HEK293 (cell line): ENCODE results near the gene RCOR2.

Experiments used
- CTCF ChIA-PET: fragments of 350-600 bp; formaldehyde crosslinking; extraction: SDS; loops from one replicate; lab custom pipeline; 2021; ENCODE audit warnings: antibody characterized with exemption; lab: Yijun Ruan, JAX
- POLR2A ChIA-PET: fragments of 300-600 bp; formaldehyde crosslinking; extraction: SDS; loops from one replicate; lab custom pipeline; 2020; ENCODE audit warnings: antibody characterized with exemption, inconsistent platforms; lab: Yijun Ruan, JAX
- H3K27ac ChIP-seq: fragments of 200-500 bp; sonication (Bioruptor generic); 2 replicates; pipeline ENCODE4 v1.5.1; 2014; ENCODE audit warnings: low read depth, low read length, control low read depth, inconsistent platforms; ENCODE audit errors: extremely low read depth
- H3K36me3 ChIP-seq, 2 experiments: fragments of 200-500 bp in 1 of 2; sonication (Bioruptor generic) in 1 of 2; 1 replicate in 1 of 2; 2 replicates in 1 of 2; pipeline ENCODE4 v1.5.1; 2014 to 2017; ENCODE audit warnings: inconsistent platforms in 2 of 2, low read length in 2 of 2; ENCODE audit not compliant: control insufficient read depth in 2 of 2, insufficient read depth in 1 of 2
- H3K4me1 ChIP-seq: fragments of 200-500 bp; sonication (Bioruptor generic); 2 replicates; pipeline ENCODE4 v1.5.1; 2014; ENCODE audit warnings: mild to moderate bottlenecking, low read length, inconsistent platforms; ENCODE audit not compliant: control insufficient read depth, insufficient read depth
- H3K4me3 ChIP-seq: 2 replicates; pipeline ENCODE4 v1.5.1; 2011; ENCODE audit warnings: low read depth, mild to moderate bottlenecking, control low read depth, low read length, moderate library complexity
- H3K9me3 ChIP-seq: fragments of 200-500 bp; sonication (Bioruptor generic); 2 replicates; pipeline ENCODE4 v1.5.1; 2014; ENCODE audit warnings: low read depth, low read length, inconsistent platforms; ENCODE audit not compliant: control insufficient read depth, insufficient read depth
- BCL11B ChIP-seq: fragments of 450-650 bp; formaldehyde crosslinking; IDR thresholded peaks from 2 replicates; pipeline ENCODE4 v1.5.1; 2016; ENCODE audit warnings: low read depth, missing biosample characterization, missing genetic modification characterization
- GLI2 ChIP-seq: fragments of 450-650 bp; formaldehyde crosslinking; IDR thresholded peaks from 2 replicates; pipeline ENCODE4; 2017; ENCODE audit warnings: missing biosample characterization, missing genetic modification characterization, low read depth, borderline replicate concordance
- KLF9 ChIP-seq: fragments of 450-650 bp; formaldehyde crosslinking; IDR thresholded peaks from 2 replicates; pipeline ENCODE4 v1.5.1; 2016; ENCODE audit warnings: missing biosample characterization, missing genetic modification characterization, low read depth
- SALL2 ChIP-seq: fragments of 450-650 bp; formaldehyde crosslinking; IDR thresholded peaks from 2 replicates; pipeline ENCODE4 v1.5.0; 2017; ENCODE audit warnings: missing biosample characterization, mild to moderate bottlenecking, missing genetic modification characterization, borderline replicate concordance
- SCRT1 ChIP-seq: fragments of 450-650 bp; formaldehyde crosslinking; IDR thresholded peaks from 2 replicates; pipeline ENCODE4 v1.5.1; 2016; ENCODE audit warnings: missing biosample characterization, missing genetic modification characterization, borderline replicate concordance
- SP7 ChIP-seq: fragments of 450-650 bp; formaldehyde crosslinking; IDR thresholded peaks from 2 replicates; pipeline ENCODE4 v1.5.1; 2016; ENCODE audit warnings: missing biosample characterization, missing genetic modification characterization
- TRIM28 ChIP-seq: IDR thresholded peaks from 2 replicates; pipeline ENCODE4 v1.6.1; 2011; ENCODE audit warnings: low read length, control low read depth, borderline replicate concordance
- YY1 ChIP-seq: fragments of 450-650 bp; formaldehyde crosslinking; IDR thresholded peaks from 2 replicates; pipeline ENCODE4 v1.5.1; 2018; ENCODE audit warnings: missing biosample characterization, missing genetic modification characterization
- ZFHX2 ChIP-seq: fragments of 450-650 bp; formaldehyde crosslinking; conservative IDR thresholded peaks from 2 replicates; pipeline ENCODE4 v1.5.1; 2016; ENCODE audit warnings: missing biosample characterization, missing genetic modification characterization
- ZNF10 ChIP-seq: fragments of 450-650 bp; formaldehyde crosslinking; IDR thresholded peaks from 2 replicates; pipeline ENCODE4 v1.5.1; 2017; ENCODE audit warnings: missing biosample characterization, missing genetic modification characterization
- ZNF133 ChIP-seq: fragments of 450-650 bp; formaldehyde crosslinking; IDR thresholded peaks from 2 replicates; pipeline ENCODE4 v1.5.1; 2016; ENCODE audit warnings: missing biosample characterization, missing genetic modification characterization
- ZNF148 ChIP-seq: fragments of 450-650 bp; formaldehyde crosslinking; IDR thresholded peaks from 2 replicates; pipeline ENCODE4 v1.5.0; 2017; ENCODE audit warnings: missing biosample characterization, missing genetic modification characterization, borderline replicate concordance
- ZNF214 ChIP-seq: fragments of 450-650 bp; formaldehyde crosslinking; IDR thresholded peaks from 2 replicates; pipeline ENCODE4 v1.5.1; 2017; ENCODE audit warnings: missing biosample characterization, mild to moderate bottlenecking, missing genetic modification characterization, borderline replicate concordance
- ZNF24 ChIP-seq: fragments of 450-650 bp; formaldehyde crosslinking; IDR thresholded peaks from 2 replicates; pipeline ENCODE4 v1.5.1; 2016; ENCODE audit warnings: missing biosample characterization, missing genetic modification characterization
- ZNF274 ChIP-seq, 2 experiments: fragments of 200-500 bp in 1 of 2; fragments of 450-650 bp in 1 of 2; sonication (Bioruptor generic) in 1 of 2; formaldehyde crosslinking in 1 of 2; IDR thresholded peaks; 2 replicates each; pipeline versions ENCODE4 v1.5.1 to v1.6.1; 2014 to 2016; ENCODE audit warnings: borderline replicate concordance in 1 of 2, inconsistent platforms in 1 of 2, low read length in 1 of 2, missing biosample characterization in 1 of 2, missing genetic modification characterization in 1 of 2
- ZNF366 ChIP-seq: fragments of 450-650 bp; formaldehyde crosslinking; conservative IDR thresholded peaks from 2 replicates; pipeline ENCODE4 v1.5.1; 2016; ENCODE audit warnings: missing biosample characterization, missing genetic modification characterization
- ZNF394 ChIP-seq: fragments of 450-650 bp; formaldehyde crosslinking; IDR thresholded peaks from 2 replicates; pipeline ENCODE4 v1.5.1; 2016; ENCODE audit warnings: missing biosample characterization, missing genetic modification characterization, mild to moderate bottlenecking, moderate library complexity, borderline replicate concordance
- ZNF404 ChIP-seq: fragments of 450-650 bp; formaldehyde crosslinking; IDR thresholded peaks from 2 replicates; pipeline ENCODE4 v1.5.1; 2017; ENCODE audit warnings: missing biosample characterization, missing genetic modification characterization
- ZNF426 ChIP-seq: fragments of 450-650 bp; formaldehyde crosslinking; IDR thresholded peaks from 2 replicates; pipeline ENCODE4 v1.5.1; 2017; ENCODE audit warnings: missing biosample characterization, missing genetic modification characterization, mild to moderate bottlenecking, inconsistent platforms, moderate library complexity
- ZNF549 ChIP-seq: fragments of 450-650 bp; IDR thresholded peaks from 2 replicates; pipeline ENCODE4 v1.5.1; 2018; ENCODE audit warnings: missing biosample characterization, missing genetic modification characterization, mild to moderate bottlenecking, inconsistent platforms, moderate library complexity
- ZNF621 ChIP-seq: fragments of 450-650 bp; formaldehyde crosslinking; IDR thresholded peaks from 2 replicates; pipeline ENCODE4 v1.5.1; 2017; ENCODE audit warnings: missing biosample characterization, missing genetic modification characterization
- ZNF645 ChIP-seq: fragments of 450-650 bp; formaldehyde crosslinking; IDR thresholded peaks from 2 replicates; pipeline ENCODE4; 2016; ENCODE audit warnings: missing biosample characterization, missing genetic modification characterization
- ZNF747 ChIP-seq: fragments of 450-650 bp; formaldehyde crosslinking; IDR thresholded peaks from 2 replicates; pipeline ENCODE4 v1.5.1; 2016; ENCODE audit warnings: missing biosample characterization, missing genetic modification characterization
- ZXDB ChIP-seq: fragments of 450-650 bp; formaldehyde crosslinking; IDR thresholded peaks from 2 replicates; pipeline ENCODE4 v1.5.1; 2016; ENCODE audit warnings: missing biosample characterization, missing genetic modification characterization
- TF ChIP-seq, protein P1 (sequence below): fragments of 450-650 bp; formaldehyde crosslinking; IDR thresholded peaks from 2 replicates; pipeline ENCODE4 v1.5.1; 2016; ENCODE audit warnings: missing biosample characterization, missing genetic modification characterization
- TF ChIP-seq, protein P2 (sequence below): fragments of 450-650 bp; formaldehyde crosslinking; IDR thresholded peaks from 2 replicates; pipeline ENCODE4 v1.5.1; 2016; ENCODE audit warnings: missing biosample characterization, missing genetic modification characterization

Gene RCOR2

DNA sequence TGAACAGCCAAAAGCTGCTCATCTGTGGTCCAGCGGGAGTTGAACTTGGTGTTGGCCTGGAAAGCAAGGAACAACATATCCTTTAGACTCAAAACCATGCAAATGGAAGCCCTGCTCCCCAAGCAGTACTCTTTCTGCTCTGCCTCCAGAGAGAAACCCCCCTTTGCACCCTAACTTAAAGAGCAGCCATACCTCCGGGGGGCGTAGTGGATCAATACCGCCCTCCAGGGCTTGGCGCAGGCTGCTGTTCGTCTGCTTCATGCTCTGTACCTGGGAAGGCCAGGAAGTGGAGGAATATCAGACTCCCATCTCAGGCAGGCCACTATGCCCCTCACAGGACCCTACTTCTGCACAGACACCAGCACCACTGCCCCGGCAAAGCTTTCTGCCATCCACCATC, 4.3 kb downstream of the RCOR2 start:
- Histone ChIP-seq H3K27ac (no peak overlapping the region), H3K9me3 (no peaks in the 10 kb centered on the region), H3K4me1 (peaks cover 3% of the 10 kb centered on the region), H3K36me3 (peaks cover 0 to 29% of the 10 kb centered on the region in 2 experiments; a peak in 1 of 3 replicates), H3K4me3 (no peak overlapping the region)
- POLR2A ChIA-PET: no interaction called here
- no peak for TF ChIP-seq ZNF645 (tag by site-specific recombination)
- no peak for TF ChIP-seq SP7
- no peak for TF ChIP-seq YY1 (tag by site-specific recombination)
- no peak for TF ChIP-seq ZNF394 (tag by site-specific recombination)
- TF ChIP-seq SCRT1 (tag by site-specific recombination): no peak
- TF ChIP-seq GLI2 (tag by site-specific recombination): no peak
- no peak for TF ChIP-seq ZNF404 (tag by site-specific recombination)
- TF ChIP-seq ZNF133 (tag by site-specific recombination): no peak
- no peak for TF ChIP-seq ZNF10 (tag by site-specific recombination)
- TF ChIP-seq TRIM28: no peak
- TF ChIP-seq BCL11B: no peak
- no peak for TF ChIP-seq ZNF621 (tag by site-specific recombination)
- TF ChIP-seq, protein P1, sequence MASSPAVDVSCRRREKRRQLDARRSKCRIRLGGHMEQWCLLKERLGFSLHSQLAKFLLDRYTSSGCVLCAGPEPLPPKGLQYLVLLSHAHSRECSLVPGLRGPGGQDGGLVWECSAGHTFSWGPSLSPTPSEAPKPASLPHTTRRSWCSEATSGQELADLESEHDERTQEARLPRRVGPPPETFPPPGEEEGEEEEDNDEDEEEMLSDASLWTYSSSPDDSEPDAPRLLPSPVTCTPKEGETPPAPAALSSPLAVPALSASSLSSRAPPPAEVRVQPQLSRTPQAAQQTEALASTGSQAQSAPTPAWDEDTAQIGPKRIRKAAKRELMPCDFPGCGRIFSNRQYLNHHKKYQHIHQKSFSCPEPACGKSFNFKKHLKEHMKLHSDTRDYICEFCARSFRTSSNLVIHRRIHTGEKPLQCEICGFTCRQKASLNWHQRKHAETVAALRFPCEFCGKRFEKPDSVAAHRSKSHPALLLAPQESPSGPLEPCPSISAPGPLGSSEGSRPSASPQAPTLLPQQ (tag by site-specific recombination): no peak
- no peak for TF ChIP-seq ZNF549
- no peak for TF ChIP-seq ZNF366 (tag by site-specific recombination)
- no peak for TF ChIP-seq ZNF747 (tag by site-specific recombination)
- TF ChIP-seq, all 188 proteins: peak for 0
- CTCF ChIA-PET: interaction anchor here (0.6 to 1.1 kb wide), 2 partner anchors 36 to 146 kb away, joined by 3 read pairs; no protein-coding TSS in a partner anchor

DNA sequence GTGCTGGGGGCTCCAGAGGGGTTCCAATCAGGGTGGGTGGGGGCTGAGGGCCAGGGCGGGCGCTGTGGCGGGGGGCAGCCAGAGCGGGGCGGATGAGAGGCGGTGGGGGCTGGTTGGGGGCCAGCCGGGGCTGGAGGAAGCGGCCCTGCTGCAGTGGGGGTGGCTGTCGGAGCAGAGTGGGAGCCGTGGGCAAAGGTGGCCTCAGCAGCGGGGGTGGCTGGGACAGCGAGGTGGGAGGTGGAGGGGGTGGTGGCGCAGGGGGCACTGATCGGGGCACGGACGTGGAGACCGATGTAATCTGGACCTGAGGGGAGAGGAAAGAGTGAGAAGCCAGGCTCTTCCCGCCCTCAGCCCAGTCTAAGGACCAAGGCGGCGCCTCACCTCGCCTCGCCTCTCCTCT, 5.1 kb downstream of the RCOR2 start:
- CTCF ChIA-PET: no interaction called here
- Histone ChIP-seq H3K4me3 (no peak overlapping the region), H3K9me3 (no peaks in the 10 kb centered on the region), H3K36me3 (peaks cover 0 to 35% of the 10 kb centered on the region in 2 experiments; a peak in 1 of 3 replicates), H3K4me1 (no peaks in the 10 kb centered on the region), H3K27ac (no peak overlapping the region)
- POLR2A ChIA-PET: no interaction called here
- TF ChIP-seq ZNF274 (IDR thresholded peaks at IDR 0.05; ENCODE audit: low read length) (no peak), ZNF274 (tag by site-specific recombination; IDR thresholded peaks at IDR 0.05; ENCODE audit: borderline replicate concordance) (no peak), SALL2 (tag by site-specific recombination) (no peak), ZFHX2 (tag by site-specific recombination) (0 out of 2 replicates have a peak, but pooled peaks have one; percentile 13), KLF9 (tag by site-specific recombination) (no peak), ZNF214 (tag by site-specific recombination) (no peak)

GRCh38 chr11:63911440-63911839, 5.5 kb downstream of the RCOR2 start:
- H3K27ac ChIP-seq: no peak overlapping the region
- H3K36me3 ChIP-seq: peaks cover 0 to 36% of the 10 kb centered on the region in 2 experiments; a peak in 1 of 3 replicates
- H3K9me3 ChIP-seq: no peaks in the 10 kb centered on the region
- CTCF ChIA-PET: interaction anchor here (0.5 kb wide), 1 partner anchor 10 kb away, joined by 3 read pairs; no protein-coding TSS in a partner anchor
- H3K4me1 ChIP-seq: no peaks in the 10 kb centered on the region
- POLR2A ChIA-PET: no interaction called here
- H3K4me3 ChIP-seq: no peak overlapping the region
- TF ChIP-seq ZNF426: no peak
- TF ChIP-seq ZNF148 (tag by site-specific recombination): no peak
- no peak for TF ChIP-seq ZXDB (tag by site-specific recombination)
- TF ChIP-seq, protein P2, sequence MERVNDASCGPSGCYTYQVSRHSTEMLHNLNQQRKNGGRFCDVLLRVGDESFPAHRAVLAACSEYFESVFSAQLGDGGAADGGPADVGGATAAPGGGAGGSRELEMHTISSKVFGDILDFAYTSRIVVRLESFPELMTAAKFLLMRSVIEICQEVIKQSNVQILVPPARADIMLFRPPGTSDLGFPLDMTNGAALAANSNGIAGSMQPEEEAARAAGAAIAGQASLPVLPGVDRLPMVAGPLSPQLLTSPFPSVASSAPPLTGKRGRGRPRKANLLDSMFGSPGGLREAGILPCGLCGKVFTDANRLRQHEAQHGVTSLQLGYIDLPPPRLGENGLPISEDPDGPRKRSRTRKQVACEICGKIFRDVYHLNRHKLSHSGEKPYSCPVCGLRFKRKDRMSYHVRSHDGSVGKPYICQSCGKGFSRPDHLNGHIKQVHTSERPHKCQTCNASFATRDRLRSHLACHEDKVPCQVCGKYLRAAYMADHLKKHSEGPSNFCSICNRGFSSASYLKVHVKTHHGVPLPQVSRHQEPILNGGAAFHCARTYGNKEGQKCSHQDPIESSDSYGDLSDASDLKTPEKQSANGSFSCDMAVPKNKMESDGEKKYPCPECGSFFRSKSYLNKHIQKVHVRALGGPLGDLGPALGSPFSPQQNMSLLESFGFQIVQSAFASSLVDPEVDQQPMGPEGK (tag by site-specific recombination): no peak
- TF ChIP-seq ZNF24 (tag by site-specific recombination): no peak
